Duodenal mucosa (tissue), 2 donors: ENCODE results near the gene DCBLD2.
"Not testable (repeated sequence)": the region's sequence is repeated elsewhere in the genome, so short reads cannot be mapped to it uniquely, and the experiment has no call there.

Experiments used
- H3K27ac ChIP-seq: one replicate; pipeline ENCODE4 v1.7.0; 2013; ENCODE audit warnings: low read depth, low read length
- H3K27me3 ChIP-seq, 2 donors: one replicate each; pipeline ENCODE4 v1.7.0; 2013; ENCODE audit warnings: low read length in 2 of 2, control low read depth in 1 of 2; ENCODE audit not compliant: insufficient read depth in 2 of 2, control insufficient read depth in 1 of 2
- H3K36me3 ChIP-seq, 2 donors: one replicate each; pipeline ENCODE4 v1.7.0; 2013; ENCODE audit warnings: low read length in 2 of 2, control low read depth in 1 of 2; ENCODE audit not compliant: insufficient read depth in 2 of 2, control insufficient read depth in 1 of 2
- H3K4me1 ChIP-seq, 2 donors: one replicate each; pipeline ENCODE4 v1.7.0; 2013; ENCODE audit warnings: low read length in 2 of 2, control low read depth in 1 of 2; ENCODE audit not compliant: insufficient read depth in 2 of 2, control insufficient read depth in 1 of 2
- H3K4me3 ChIP-seq, 2 donors: one replicate each; pipeline ENCODE4 v1.7.0; 2013; ENCODE audit warnings: low read length in 2 of 2, low read depth in 1 of 2
- H3K9ac ChIP-seq, 2 donors: one replicate each; pipeline ENCODE4 v1.7.0; 2013; ENCODE audit warnings: low read length in 2 of 2, low read depth in 1 of 2
- H3K9me3 ChIP-seq, 2 donors: one replicate each; pipeline ENCODE4 v1.7.0; 2013; ENCODE audit warnings: low read length in 2 of 2, control low read depth in 1 of 2; ENCODE audit not compliant: control insufficient read depth in 1 of 2

The DCBLD2 gene

GRCh38 chr3:98892263-98892662, 9.2 kb downstream of the DCBLD2 start:
- Histone ChIP-seq H3K27me3 (no peaks in the 10 kb centered on the region), H3K9me3 (no peaks in the 10 kb centered on the region), H3K4me3 (no peak overlapping the region), H3K27ac (no peak overlapping the region), H3K4me1 (peaks cover 0 to 2% of the 10 kb centered on the region in 2 donors), H3K36me3 (no peaks in the 10 kb centered on the region), H3K9ac (no peak overlapping the region)

GRCh38 chr3:98890965-98891910, 10.3 kb downstream of the DCBLD2 start:
- Histone ChIP-seq H3K4me1 (peaks cover 0 to 2% of the 10 kb centered on the region in 2 donors), H3K9ac (no peak overlapping the region), H3K9me3 (no peaks in the 10 kb centered on the region), H3K4me3 (no peak overlapping the region), H3K27ac (no peak overlapping the region), H3K27me3 (no peaks in the 10 kb centered on the region), H3K36me3 (no peaks in the 10 kb centered on the region)

GRCh38 chr3:98890181-98890835, 11.2 kb downstream of the DCBLD2 start:
- no peak overlapping the region for H3K27ac ChIP-seq

DNA sequence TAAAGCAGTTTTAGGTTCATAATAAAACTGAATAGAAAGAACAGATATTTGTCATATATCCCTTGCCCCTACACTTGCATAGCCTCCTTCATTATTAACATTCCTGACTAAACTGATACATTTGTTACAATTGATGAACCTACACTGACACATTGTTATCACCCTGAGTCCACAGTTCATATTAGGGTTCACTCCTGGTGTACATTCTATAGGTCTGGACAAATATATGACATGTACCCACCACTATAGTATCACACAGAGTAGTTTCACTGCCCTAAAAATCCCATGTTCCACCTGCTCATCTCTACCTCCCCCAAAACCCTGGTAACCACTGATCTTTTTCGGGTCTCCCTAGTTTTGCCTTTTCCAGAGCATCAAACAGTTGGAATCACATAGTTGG, 13.8 kb downstream of the DCBLD2 start:
- Histone ChIP-seq H3K36me3 (no peaks in the 10 kb centered on the region), H3K27me3 (no peaks in the 10 kb centered on the region), H3K4me3 (no peak overlapping the region), H3K4me1 (peaks cover 0 to 2% of the 10 kb centered on the region in 2 donors), H3K9me3 (no peaks in the 10 kb centered on the region), H3K27ac (no peak overlapping the region), H3K9ac (no peak overlapping the region)

More at GRCh38 chr3:98890181-98890835, 11.2 kb downstream of the DCBLD2 start:
- peaks cover 0 to 2% of the 10 kb centered on the region in 2 donors for H3K4me1 ChIP-seq
- no peaks in the 10 kb centered on the region for H3K9me3 ChIP-seq
- H3K36me3 ChIP-seq: no peaks in the 10 kb centered on the region
- H3K9ac ChIP-seq: no peak overlapping the region
- no peak overlapping the region for H3K4me3 ChIP-seq
- H3K27me3 ChIP-seq: no peaks in the 10 kb centered on the region

DNA sequence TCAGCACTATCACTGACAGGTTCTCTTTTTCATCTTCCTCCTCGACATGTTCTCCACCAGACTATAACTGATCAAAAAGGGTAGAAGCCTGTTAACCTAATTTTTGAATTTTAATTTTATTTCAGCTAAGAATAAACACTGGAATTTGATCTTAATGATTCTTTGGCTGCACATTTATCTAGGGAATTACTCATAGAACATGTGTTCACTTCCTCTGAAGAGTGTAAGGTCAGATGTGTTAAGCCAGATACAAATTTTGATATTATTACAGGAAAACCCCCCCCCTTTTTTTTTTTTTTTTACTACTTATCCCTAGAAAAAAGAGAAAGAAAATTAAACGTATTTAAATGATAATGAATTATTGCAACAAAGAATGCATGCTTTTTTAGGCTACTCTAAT, 15.0 kb downstream of the DCBLD2 start:
- H3K27me3 ChIP-seq: no peaks in the 10 kb centered on the region
- H3K9me3 ChIP-seq: no peaks in the 10 kb centered on the region
- H3K27ac ChIP-seq: no peak overlapping the region
- no peak overlapping the region for H3K4me3 ChIP-seq
- no peaks in the 10 kb centered on the region for H3K36me3 ChIP-seq
- H3K9ac ChIP-seq: no peak overlapping the region
- peaks cover 0 to 2% of the 10 kb centered on the region in 2 donors for H3K4me1 ChIP-seq

DNA sequence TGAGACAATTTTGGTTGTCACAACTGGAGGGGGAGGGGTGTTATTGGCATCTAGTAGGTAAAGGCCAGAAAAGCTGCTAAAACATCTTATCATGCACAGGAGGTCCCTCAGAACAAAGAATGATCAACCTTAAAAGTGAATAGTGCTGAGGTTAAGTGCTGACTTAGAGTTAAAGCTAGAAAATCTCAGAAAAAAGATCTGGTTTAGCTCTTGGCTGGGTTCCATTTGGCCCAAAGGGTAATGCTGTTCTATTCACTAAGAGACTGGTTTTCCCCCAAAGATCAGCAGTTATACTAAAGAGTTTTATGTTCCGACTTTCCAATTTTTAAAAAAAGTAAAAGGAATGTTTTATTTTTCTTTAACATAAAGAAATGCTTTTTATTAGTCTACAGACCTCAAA, 15.6 kb downstream of the DCBLD2 start:
- Histone ChIP-seq H3K4me1 (peaks cover 0 to 2% of the 10 kb centered on the region in 2 donors), H3K27ac (no peak overlapping the region)

DNA sequence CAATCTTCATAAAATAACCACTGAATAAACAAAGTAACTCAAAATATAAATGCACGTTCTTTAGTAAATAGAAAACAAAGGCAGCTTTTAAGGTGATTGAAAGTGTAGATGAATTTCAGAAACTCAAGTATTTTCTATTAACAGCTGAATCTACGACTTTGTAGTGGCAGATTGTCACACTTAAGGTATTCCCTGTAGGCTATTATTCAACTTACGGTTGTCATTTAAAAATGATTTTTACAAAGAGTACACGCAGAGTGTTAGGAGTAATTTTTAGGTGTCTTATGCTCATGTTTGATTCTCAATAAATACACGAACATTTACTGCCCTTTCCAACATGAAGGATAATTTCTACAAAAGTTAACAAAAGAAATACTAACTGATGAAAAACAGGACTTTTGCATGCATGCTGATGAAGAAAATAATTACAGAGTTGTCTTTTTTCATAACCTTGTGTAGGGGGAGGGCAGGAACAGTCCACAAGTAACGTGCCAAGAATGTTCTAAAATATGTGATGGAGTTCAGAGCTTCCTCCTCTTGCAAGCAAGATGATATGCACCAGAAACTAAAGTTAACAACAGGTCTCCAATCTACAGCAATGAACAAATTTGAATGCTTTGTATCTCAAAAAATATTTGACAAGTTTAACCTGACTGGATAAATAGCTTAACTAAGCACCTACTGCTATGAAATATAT, 16.7 kb downstream of the DCBLD2 start:
- H3K27ac ChIP-seq: no peak overlapping the region

More for the DNA sequence above, 15.6 kb downstream of the DCBLD2 start:
- Histone ChIP-seq H3K4me3 (no peak overlapping the region), H3K36me3 (no peaks in the 10 kb centered on the region), H3K9ac (no peak overlapping the region), H3K27me3 (no peaks in the 10 kb centered on the region), H3K9me3 (no peaks in the 10 kb centered on the region)

GRCh38 chr3:98882614-98883333, 18.7 kb downstream of the DCBLD2 start:
- not testable (repeated sequence) for H3K36me3 ChIP-seq, H3K4me3 ChIP-seq, H3K27ac ChIP-seq, H3K4me1 ChIP-seq, H3K9me3 ChIP-seq, H3K27me3 ChIP-seq, H3K9ac ChIP-seq

More for the DNA sequence above, 16.7 kb downstream of the DCBLD2 start:
- Histone ChIP-seq H3K9ac (no peak overlapping the region), H3K27me3 (no peaks in the 10 kb centered on the region), H3K36me3 (peaks cover 0 to 3% of the 10 kb centered on the region in 2 donors), H3K4me3 (no peak overlapping the region), H3K4me1 (no peaks in the 10 kb centered on the region), H3K9me3 (no peaks in the 10 kb centered on the region)

GRCh38 chr3:98877132-98877531, 24.4 kb downstream of the DCBLD2 start:
- Histone ChIP-seq H3K4me3 (no peak overlapping the region), H3K27ac (no peak overlapping the region), H3K36me3 (peaks cover 0 to 3% of the 10 kb centered on the region in 2 donors), H3K9ac (no peak overlapping the region), H3K9me3 (no peaks in the 10 kb centered on the region), H3K4me1 (no peaks in the 10 kb centered on the region), H3K27me3 (no peaks in the 10 kb centered on the region)
